GM19238 (cell line): ENCODE data around the gene NMNAT1.
"Not testable (repeated sequence)": the region's sequence is repeated elsewhere in the genome, so short reads cannot be mapped to it uniquely, and the experiment has no call there.

Experiments
- DNase-seq: peaks from one replicate; pipeline ENCODE4 v3.0.0; 2011; ENCODE audit warnings: low spot score; ENCODE audit not compliant: insufficient read length

Gene NMNAT1

GRCh38 chr1:10019561-10019960 is 76.3 kb downstream of the NMNAT1 start:
- DNase-seq: no peak

- no peak for DNase-seq
These were observed 76.8 kb downstream of the NMNAT1 start for GRCh38 chr1:10020086-10020485.

DNA sequence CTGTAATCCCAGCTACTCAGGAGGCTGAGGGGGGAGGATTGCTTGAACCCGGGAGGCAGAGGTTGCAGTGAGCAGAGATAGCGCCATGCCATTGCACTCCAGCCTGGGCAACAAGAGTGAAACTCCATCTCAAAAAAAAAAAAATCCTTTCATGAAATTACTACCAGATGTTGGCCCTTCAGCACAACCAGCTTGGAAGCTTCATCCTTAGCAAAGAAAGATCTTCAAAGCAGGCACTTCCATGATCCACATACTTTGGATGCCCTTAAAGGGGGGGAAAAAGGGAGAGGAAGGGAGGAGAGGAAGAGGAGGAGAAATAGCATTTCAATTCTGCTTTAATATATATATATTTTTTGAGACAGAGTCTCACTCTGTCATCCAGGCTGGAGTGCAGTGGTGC is 77.4 kb downstream of the NMNAT1 start:
- DNase-seq: not testable (repeated sequence)

DNA sequence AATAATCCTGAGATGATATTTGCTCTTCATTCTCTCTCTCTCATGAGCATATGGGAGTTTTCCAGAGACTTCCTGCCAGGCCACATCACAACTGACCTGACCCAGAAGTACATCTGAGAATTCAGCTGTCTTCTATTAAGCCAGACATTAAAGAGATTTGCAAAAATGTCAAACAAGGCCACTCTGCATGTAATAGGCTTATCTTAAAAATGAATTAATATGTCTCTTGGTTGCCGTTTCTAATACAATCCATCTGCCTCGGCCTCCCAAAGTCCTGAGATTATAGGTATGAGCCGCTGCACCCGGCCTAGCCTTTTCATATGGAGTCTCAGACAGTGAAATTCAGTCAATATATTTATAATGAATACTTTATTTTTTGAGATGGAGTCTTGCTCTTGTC is 78.7 kb downstream of the NMNAT1 start:
- DNase-seq: not testable (repeated sequence)

DNA sequence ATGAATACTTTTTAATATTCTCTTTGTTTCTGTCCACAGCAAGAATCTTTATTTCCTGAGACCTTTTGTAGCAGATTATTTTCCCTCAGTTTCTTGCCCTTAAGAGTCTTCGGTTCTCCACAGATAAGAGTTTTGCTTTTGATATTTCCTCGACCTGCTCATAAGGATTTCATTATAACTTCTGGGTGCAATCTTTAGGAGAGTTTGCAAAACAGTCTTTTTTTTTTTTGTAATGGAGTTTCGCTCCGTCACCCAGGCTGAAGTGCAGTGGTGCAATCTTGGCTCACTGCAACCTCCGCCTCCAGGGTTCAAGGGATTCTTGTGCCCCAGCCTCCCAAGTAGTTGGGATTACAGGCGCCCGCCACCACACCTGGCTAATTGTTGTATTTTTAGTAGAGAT is 79.4 kb downstream of the NMNAT1 start:
- DNase-seq: no peak

- no peak for DNase-seq
These were observed 82.1 kb downstream of the NMNAT1 start for GRCh38 chr1:10025354-10025753.

GRCh38 chr1:10027027-10027426 is 83.8 kb downstream of the NMNAT1 start:
- DNase-seq: no peak

- not testable (repeated sequence) for DNase-seq
These were observed 85.8 kb downstream of the NMNAT1 start for GRCh38 chr1:10028956-10029500.

- no peak for DNase-seq
These were observed 88.2 kb downstream of the NMNAT1 start for GRCh38 chr1:10031461-10031860.

DNA sequence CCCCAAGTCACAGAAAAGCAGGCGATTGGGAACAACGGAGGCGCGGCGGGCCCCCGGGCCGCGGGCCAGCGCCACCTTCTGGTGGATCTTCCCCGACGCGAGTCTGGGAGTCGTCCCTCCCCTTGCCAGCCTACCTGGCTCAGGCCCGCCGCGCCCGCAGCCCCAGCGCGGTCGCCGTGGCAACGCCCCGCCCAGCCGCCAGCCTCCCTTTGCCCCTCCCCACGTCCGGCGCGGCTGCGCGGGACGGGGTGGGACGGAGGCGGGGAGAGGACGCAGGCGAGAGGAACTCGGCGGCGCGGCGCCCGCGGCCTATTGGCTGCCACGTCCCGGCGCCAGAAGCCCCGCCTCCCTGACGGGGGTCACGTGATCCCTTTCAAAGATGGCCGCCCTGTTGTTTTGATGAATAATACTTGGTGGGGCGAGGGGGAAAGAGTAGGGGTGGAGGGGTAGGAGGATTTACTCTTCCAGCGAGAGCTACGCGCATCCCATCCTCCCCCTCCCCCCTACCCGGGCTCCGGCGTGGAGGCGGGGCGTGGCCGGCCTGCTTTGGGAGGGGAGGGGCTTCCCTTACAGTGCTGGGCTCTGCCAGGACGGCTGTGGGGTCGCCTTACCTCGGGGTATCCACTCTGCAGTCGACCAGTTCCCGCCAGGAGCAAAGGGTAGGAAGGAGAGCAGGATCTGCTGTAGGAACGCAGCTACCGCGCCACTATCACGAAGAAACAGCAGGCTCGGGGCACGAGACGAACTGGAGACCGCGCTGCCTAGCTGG is 89.5 kb downstream of the NMNAT1 start, which contains the start of gene UBE4B:
UBE4B (plus strand) TSS at position 369 of the 769 bp plus-strand sequence. CDS start 713 bp downstream, outside the sequence.
- DNase-seq: peak; percentile 95

GRCh38 chr1:10033359-10033845 is 90.1 kb downstream of the NMNAT1 start:
- DNase-seq: no peak
